DND-41 (cell line): ENCODE results near the gene PCDH19.
A peak's percentile ranks its signal among the peaks of the same experiment; 100 is the strongest.

Source experiments
- ATAC-seq: fragments of 200-7000 bp; cut with Tn5 transposase; 3 replicates; pipeline ENCODE4 v1.9.1; 2021; ENCODE audit warnings: low read depth; ENCODE audit not compliant: insufficient read depth
- DNase-seq: peaks from one replicate; pipeline ENCODE4 v3.0.0-alpha.2; 2020
- H2AFZ ChIP-seq: 2 replicates; pipeline ENCODE4 v1.6.0; 2012; ENCODE audit warnings: low read depth, low read length
- H3K27ac ChIP-seq: 2 replicates; pipeline ENCODE4 v1.5.1; 2012; ENCODE audit warnings: low read length, inconsistent platforms
- H3K27me3 ChIP-seq: fragments of 200-600 bp; sonication (generic); 2 replicates; pipeline ENCODE4 v1.6.0; 2012; ENCODE audit warnings: low read length, mild to moderate bottlenecking, inconsistent platforms; ENCODE audit not compliant: insufficient read depth, poor library complexity
- H3K36me3 ChIP-seq: 2 replicates; pipeline ENCODE4 v1.5.1; 2012; ENCODE audit warnings: low read length, inconsistent platforms; ENCODE audit not compliant: insufficient read depth
- H3K4me1 ChIP-seq: 2 replicates; pipeline ENCODE4 v1.5.1; 2012; ENCODE audit warnings: mild to moderate bottlenecking, low read length; ENCODE audit not compliant: insufficient read depth
- H3K4me2 ChIP-seq: 2 replicates; pipeline ENCODE4 v1.6.0; 2012; ENCODE audit warnings: mild to moderate bottlenecking, moderate library complexity, low read length, inconsistent platforms; ENCODE audit not compliant: insufficient read depth
- H3K4me3 ChIP-seq, 2 experiments: fragments of 200-600 bp in 1 of 2; shearing (Covaris generic) in 1 of 2; 2 replicates each; pipeline ENCODE4 v1.5.1; 2012 to 2016; ENCODE audit warnings: inconsistent platforms in 2 of 2, low read length in 2 of 2, mild to moderate bottlenecking in 2 of 2, low read depth in 1 of 2, moderate library complexity in 1 of 2
- H3K79me2 ChIP-seq: 2 replicates; pipeline ENCODE4 v1.6.0; 2012; ENCODE audit warnings: low read length, inconsistent platforms; ENCODE audit not compliant: insufficient read depth
- H3K9ac ChIP-seq: 2 replicates; pipeline ENCODE4 v1.6.0; 2012; ENCODE audit warnings: low read depth, mild to moderate bottlenecking, inconsistent platforms, low read length, moderate library complexity
- H3K9me3 ChIP-seq: 2 replicates; pipeline ENCODE4 v1.5.1; 2012; ENCODE audit warnings: low read length, moderate library complexity, mild to moderate bottlenecking, inconsistent platforms; ENCODE audit not compliant: insufficient read depth, severe bottlenecking
- H4K20me1 ChIP-seq: 2 replicates; pipeline ENCODE4 v1.6.0; 2012; ENCODE audit warnings: low read length; ENCODE audit not compliant: insufficient read depth
- EZH2 ChIP-seq: IDR thresholded peaks from 3 replicates; pipeline ENCODE4 v1.6.1; 2012; ENCODE audit warnings: borderline replicate concordance, low read depth, mild to moderate bottlenecking, moderate library complexity, low read length, inconsistent platforms; ENCODE audit not compliant: severe bottlenecking
- TF ChIP-seq, protein P1 (sequence below): IDR thresholded peaks from 2 replicates; pipeline ENCODE4 v1.5.1; 2012; ENCODE audit warnings: borderline replicate concordance, low read length, moderate library complexity, mild to moderate bottlenecking; ENCODE audit not compliant: poor library complexity, severe bottlenecking; ENCODE audit errors: extremely low read depth

PCDH19 gene

GRCh38 chrX:100424012-100424411 is 13.9 kb upstream of the PCDH19 start:
- Histone ChIP-seq H3K9ac (no peak overlapping the region), H2AFZ (no peak overlapping the region), H3K36me3 (no peaks in the 10 kb centered on the region), H4K20me1 (no peaks in the 10 kb centered on the region), H3K4me1 (no peaks in the 10 kb centered on the region), H3K9me3 (no peaks in the 10 kb centered on the region), H3K27ac (no peak overlapping the region), H3K27me3 (no peaks in the 10 kb centered on the region), H3K4me3 (no peak overlapping the region), H3K4me2 (no peak overlapping the region), H3K79me2 (no peaks in the 10 kb centered on the region)
- TF ChIP-seq EZH2 = no peak
- TF ChIP-seq, protein P1, sequence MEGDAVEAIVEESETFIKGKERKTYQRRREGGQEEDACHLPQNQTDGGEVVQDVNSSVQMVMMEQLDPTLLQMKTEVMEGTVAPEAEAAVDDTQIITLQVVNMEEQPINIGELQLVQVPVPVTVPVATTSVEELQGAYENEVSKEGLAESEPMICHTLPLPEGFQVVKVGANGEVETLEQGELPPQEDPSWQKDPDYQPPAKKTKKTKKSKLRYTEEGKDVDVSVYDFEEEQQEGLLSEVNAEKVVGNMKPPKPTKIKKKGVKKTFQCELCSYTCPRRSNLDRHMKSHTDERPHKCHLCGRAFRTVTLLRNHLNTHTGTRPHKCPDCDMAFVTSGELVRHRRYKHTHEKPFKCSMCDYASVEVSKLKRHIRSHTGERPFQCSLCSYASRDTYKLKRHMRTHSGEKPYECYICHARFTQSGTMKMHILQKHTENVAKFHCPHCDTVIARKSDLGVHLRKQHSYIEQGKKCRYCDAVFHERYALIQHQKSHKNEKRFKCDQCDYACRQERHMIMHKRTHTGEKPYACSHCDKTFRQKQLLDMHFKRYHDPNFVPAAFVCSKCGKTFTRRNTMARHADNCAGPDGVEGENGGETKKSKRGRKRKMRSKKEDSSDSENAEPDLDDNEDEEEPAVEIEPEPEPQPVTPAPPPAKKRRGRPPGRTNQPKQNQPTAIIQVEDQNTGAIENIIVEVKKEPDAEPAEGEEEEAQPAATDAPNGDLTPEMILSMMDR = no peak
- DNase-seq (no peak), ATAC-seq (no peak)

GRCh38 chrX:100418556-100418955 is 8.5 kb upstream of the PCDH19 start:
- no peaks in the 10 kb centered on the region for H3K79me2 ChIP-seq
- ATAC-seq = no peak
- H3K4me3 ChIP-seq = no peak overlapping the region
- no peaks in the 10 kb centered on the region for H4K20me1 ChIP-seq
- no peaks in the 10 kb centered on the region for H3K9me3 ChIP-seq
- H3K9ac ChIP-seq = no peak overlapping the region
- H2AFZ ChIP-seq = no peak overlapping the region
- H3K4me1 ChIP-seq = no peaks in the 10 kb centered on the region
- no peak for TF ChIP-seq EZH2
- TF ChIP-seq, protein P1 = no peak
- H3K27ac ChIP-seq = no peak overlapping the region
- DNase-seq = no peak
- no peak overlapping the region for H3K4me2 ChIP-seq
- H3K36me3 ChIP-seq = no peaks in the 10 kb centered on the region
- H3K27me3 ChIP-seq = no peaks in the 10 kb centered on the region

GRCh38 chrX:100417681-100418080 is 7.6 kb upstream of the PCDH19 start:
- no peak for ATAC-seq
- Histone ChIP-seq H2AFZ (no peak overlapping the region), H3K27me3 (no peaks in the 10 kb centered on the region), H3K27ac (no peak overlapping the region), H4K20me1 (no peaks in the 10 kb centered on the region), H3K9ac (no peak overlapping the region), H3K4me3 (no peak overlapping the region), H3K79me2 (no peaks in the 10 kb centered on the region), H3K9me3 (no peaks in the 10 kb centered on the region), H3K4me1 (no peaks in the 10 kb centered on the region), H3K4me2 (no peak overlapping the region), H3K36me3 (no peaks in the 10 kb centered on the region)
- no peak for DNase-seq
- TF ChIP-seq, protein P1 = no peak
- no peak for TF ChIP-seq EZH2

DNA sequence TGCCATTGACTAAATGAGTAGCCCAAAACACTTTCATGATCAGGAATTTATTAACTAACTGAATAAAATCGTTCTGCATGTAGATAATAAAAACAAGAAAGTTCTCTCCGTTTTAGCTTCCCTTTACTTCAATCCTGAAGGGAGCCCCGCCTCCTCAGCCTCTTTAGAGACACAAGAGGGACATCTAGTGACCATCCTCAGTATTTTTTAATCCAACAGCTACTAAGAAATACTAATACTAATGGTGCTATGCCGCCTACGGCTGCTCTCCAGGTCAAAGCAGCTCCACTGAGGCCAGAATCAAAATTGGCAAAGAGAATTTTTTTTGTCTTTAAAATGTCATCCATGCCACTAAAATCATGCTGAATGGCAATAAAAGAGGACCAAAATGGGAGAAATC is 3.2 kb upstream of the PCDH19 start:
- no peak overlapping the region for H3K27ac ChIP-seq
- no peaks in the 10 kb centered on the region for H3K4me1 ChIP-seq
- no peak overlapping the region for H2AFZ ChIP-seq
- no peak overlapping the region for H3K4me3 ChIP-seq
- peak; percentile 32 for DNase-seq
- peak overlapping the region; percentile 29; the same call in 1 of the 2 replicates for H3K4me2 ChIP-seq
- H3K36me3 ChIP-seq = no peaks in the 10 kb centered on the region
- no peak overlapping the region for H3K9ac ChIP-seq
- TF ChIP-seq, protein P1 = peak; percentile 54
- TF ChIP-seq EZH2 = no peak
- H3K9me3 ChIP-seq = no peaks in the 10 kb centered on the region
- no peaks in the 10 kb centered on the region for H3K79me2 ChIP-seq
- H3K27me3 ChIP-seq = no peaks in the 10 kb centered on the region
- ATAC-seq = peak; percentile 69; the same call in 2 of the 3 replicates
- H4K20me1 ChIP-seq = no peaks in the 10 kb centered on the region
